Inflammatory macrophage treated with lipopolysaccharide for 4 hours (primary cell): ENCODE measurements around the gene WDR6.

ENCODE experiments used
- DNase-seq: peaks from one replicate; pipeline ENCODE4 v3.0.0-alpha.2; 2020

WDR6 gene, protein sequence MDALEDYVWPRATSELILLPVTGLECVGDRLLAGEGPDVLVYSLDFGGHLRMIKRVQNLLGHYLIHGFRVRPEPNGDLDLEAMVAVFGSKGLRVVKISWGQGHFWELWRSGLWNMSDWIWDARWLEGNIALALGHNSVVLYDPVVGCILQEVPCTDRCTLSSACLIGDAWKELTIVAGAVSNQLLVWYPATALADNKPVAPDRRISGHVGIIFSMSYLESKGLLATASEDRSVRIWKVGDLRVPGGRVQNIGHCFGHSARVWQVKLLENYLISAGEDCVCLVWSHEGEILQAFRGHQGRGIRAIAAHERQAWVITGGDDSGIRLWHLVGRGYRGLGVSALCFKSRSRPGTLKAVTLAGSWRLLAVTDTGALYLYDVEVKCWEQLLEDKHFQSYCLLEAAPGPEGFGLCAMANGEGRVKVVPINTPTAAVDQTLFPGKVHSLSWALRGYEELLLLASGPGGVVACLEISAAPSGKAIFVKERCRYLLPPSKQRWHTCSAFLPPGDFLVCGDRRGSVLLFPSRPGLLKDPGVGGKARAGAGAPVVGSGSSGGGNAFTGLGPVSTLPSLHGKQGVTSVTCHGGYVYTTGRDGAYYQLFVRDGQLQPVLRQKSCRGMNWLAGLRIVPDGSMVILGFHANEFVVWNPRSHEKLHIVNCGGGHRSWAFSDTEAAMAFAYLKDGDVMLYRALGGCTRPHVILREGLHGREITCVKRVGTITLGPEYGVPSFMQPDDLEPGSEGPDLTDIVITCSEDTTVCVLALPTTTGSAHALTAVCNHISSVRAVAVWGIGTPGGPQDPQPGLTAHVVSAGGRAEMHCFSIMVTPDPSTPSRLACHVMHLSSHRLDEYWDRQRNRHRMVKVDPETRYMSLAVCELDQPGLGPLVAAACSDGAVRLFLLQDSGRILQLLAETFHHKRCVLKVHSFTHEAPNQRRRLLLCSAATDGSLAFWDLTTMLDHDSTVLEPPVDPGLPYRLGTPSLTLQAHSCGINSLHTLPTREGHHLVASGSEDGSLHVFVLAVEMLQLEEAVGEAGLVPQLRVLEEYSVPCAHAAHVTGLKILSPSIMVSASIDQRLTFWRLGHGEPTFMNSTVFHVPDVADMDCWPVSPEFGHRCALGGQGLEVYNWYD

DNA sequence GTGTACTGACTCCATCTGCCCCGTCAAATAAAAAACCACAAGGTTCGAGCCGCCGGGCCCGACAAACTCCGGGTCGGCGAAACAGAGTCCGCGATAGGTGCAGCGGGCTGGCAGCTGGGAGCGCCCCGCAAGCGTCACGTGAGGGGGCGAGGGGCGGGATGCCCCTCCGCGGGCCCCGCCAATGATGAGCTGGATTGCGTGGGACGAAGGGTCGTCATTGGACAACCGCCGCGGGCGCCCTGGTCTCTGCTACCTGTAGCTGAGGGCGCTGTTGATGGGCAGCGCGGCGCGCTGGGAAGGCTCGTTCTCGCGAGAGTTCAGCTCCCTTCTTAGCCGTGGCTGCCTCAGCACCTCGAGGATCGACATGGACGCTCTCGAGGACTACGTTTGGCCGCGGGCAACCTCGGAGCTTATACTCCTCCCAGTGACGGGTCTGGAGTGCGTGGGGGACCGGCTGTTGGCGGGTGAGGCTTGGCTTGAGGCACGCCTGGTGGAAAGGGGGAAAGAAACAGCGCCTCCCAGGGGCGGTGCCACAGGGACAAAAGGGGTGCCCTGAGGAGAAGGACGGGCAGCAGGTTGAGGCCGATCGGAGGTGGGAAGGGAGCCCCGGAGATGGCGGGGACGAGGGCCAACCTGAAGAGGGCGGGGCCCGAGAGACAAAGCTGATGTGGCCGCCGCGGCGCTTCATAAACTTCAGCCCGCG is at the start of gene WDR6:
WDR6 (plus strand) TSS at position 324 of the 703 bp plus-strand sequence; CDS start at position 365, 41 bp downstream.
- DNase-seq, result peak; percentile 88

DNA sequence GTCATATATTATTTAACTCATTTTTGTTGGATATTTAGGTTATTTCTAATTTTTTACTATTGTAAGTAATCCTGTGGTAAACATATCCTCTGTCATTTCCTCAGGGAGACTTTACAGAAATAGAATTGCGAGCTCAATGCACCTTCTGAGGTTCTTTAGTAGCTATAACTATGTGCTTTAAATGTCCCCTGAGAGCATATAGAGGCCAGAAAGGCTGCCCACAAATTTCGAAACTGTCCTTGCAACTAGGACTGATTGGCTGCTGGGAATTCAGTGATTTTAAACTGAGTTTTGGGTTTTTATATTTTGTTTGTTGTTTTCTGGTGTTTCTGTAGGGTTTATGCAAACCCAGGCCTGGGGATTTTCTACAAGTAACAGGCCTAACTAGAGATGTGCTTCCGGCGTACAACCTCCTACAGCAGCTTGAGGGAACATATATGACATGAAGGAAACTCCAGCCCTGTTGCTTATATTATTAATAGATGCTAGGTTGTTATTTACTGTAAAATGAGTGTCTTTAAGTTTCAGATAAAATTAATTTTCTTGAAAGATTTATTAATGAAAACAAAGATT is 46.3 kb upstream of the WDR6 start:
- DNase-seq, result no peak

DNA sequence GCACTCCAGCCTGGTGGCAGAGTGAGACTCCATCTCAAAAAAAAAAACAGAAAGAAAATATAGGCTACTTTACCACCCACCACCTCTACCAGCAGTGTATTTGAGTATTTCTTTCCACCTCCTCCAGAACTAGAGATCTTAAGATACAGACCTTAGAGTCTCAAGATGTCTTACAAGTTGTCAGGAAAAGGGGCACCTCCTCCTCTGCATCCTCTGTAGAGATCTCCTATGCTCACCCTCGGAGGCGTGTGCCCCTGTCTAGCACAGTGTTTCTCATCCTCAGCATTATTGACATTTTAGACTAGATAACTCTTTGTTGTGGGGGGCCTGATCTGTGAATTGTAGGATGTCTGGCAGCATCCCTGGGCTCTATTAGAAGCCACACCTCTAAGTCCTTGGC is 44.9 kb upstream of the WDR6 start:
- no peak for DNase-seq

DNA sequence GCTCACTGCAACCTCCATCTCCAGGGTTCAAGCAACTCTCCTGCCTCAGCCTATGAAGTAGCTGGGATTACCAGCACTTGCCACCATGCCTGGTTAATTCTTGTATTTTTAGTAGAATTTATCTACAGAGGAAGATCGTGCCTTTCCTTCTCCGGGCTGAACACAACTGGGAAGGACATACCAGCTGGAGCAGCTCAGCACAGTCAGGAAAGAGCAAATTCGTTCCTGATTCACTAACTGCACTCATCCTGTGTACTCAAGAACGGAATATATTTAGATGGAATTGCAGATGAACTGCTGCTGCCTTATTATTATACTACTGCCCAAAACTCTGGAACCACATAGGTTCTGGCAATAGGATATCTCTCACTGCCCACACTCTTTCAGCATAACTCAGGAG is 44.3 kb upstream of the WDR6 start:
- no peak for DNase-seq

GRCh38 chr3:48963591-48963990 is 43.6 kb upstream of the WDR6 start:
- DNase-seq, result no peak

GRCh38 chr3:48966367-48966766 is 40.8 kb upstream of the WDR6 start:
- no peak for DNase-seq

DNA sequence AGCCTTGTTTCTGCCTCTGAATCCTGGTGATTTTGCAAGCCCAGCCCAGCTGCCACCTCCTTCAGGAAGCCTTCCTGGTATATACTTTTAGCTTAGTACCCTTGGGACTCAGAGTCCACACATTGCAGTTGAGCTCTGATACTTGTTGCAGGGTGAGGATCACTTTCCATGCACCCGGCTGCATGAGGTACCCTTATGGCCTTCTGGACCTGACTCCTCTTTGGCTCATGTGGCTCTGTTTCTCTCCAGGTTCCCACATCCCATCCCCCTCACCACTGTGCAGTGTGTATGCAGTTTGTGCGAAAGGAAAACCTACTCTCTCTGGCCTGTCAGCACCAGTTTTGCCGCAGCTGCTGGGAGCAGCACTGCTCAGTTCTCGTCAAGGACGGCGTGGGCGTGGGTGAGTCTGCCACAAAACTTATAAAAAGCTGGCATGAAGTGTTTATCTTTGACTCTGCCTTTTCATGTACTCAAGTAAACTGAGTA is 40.3 kb upstream of the WDR6 start:
- no peak for DNase-seq

DNA sequence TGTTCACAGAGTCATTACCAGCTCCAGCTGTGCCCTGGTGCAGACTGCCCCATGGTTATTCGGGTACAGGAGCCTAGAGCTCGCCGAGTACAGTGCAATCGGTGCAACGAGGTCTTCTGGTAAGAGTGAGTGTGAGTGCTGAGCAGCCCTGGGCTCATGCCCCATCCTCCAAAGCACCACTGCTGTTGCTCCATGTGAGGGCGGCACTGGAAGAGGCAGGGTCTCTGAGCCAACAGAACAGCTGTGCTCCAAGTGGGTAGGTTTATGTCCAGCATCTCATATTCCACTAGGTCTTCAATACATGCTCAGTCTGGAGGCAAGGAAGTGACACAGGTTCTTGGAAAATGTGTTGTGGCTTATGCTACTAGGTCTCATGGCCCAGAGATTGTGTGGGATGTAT is 36.6 kb upstream of the WDR6 start:
- no peak for DNase-seq

- no peak for DNase-seq
Observed at GRCh38 chr3:48974076-48974864, 32.9 kb upstream of the WDR6 start.

GRCh38 chr3:48979451-48979850 is 27.7 kb upstream of the WDR6 start:
- DNase-seq, result no peak

- DNase-seq, result no peak
Observed at GRCh38 chr3:48980295-48980694, 26.9 kb upstream of the WDR6 start.

DNA sequence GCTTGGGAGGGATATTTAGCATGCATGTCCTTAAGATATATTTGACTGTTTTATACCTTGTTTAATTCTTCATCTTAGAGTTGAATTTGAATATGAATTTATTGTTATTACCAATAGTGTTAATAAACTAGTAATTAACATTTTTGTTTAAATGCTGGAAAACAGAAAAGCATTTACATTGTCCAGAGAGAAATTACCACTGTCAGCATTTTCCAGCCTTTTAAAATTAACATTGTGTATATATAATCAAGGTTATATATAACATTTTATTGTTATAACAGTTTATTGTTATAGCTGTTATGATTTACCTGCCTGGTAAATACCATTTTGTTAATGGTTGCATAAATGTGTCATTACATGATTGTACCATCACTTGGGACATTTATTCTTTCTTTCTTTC is 25.2 kb upstream of the WDR6 start:
- DNase-seq, result no peak

- no peak for DNase-seq
Observed at GRCh38 chr3:48982686-48983085, 24.5 kb upstream of the WDR6 start.

GRCh38 chr3:48983096-48983495 is 24.1 kb upstream of the WDR6 start:
- DNase-seq, result no peak

GRCh38 chr3:48984663-48985062 is 22.5 kb upstream of the WDR6 start:
- peak; percentile 74 for DNase-seq

DNA sequence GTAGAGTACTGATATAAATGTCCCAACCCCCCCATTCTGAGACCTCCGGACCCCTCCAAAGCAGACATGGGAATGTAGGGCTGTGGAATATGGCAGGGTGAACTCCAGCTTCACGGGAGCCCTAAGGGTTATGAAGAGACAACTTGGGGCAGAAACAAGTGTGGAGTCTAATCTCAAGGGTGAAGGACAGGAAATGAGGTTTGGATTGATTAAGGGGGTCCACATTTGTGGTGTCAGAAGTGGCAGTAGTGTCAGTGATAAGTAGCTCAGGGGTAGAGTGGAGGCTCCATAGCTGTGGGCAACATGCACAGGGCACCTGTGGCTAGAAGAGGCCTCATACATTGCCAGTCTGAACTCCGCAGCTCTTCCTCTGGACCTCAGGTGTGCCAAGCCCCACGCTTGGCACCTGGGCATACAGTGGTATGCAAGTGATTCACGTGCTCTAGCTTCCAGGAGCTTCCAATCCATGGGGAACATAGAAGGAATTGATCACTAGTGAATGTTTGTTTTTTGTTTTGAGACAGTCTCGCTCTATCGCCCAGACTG is 21.3 kb upstream of the WDR6 start:
- DNase-seq, result no peak

GRCh38 chr3:48989126-48989795 is 17.9 kb upstream of the WDR6 start:
- no peak for DNase-seq

DNA sequence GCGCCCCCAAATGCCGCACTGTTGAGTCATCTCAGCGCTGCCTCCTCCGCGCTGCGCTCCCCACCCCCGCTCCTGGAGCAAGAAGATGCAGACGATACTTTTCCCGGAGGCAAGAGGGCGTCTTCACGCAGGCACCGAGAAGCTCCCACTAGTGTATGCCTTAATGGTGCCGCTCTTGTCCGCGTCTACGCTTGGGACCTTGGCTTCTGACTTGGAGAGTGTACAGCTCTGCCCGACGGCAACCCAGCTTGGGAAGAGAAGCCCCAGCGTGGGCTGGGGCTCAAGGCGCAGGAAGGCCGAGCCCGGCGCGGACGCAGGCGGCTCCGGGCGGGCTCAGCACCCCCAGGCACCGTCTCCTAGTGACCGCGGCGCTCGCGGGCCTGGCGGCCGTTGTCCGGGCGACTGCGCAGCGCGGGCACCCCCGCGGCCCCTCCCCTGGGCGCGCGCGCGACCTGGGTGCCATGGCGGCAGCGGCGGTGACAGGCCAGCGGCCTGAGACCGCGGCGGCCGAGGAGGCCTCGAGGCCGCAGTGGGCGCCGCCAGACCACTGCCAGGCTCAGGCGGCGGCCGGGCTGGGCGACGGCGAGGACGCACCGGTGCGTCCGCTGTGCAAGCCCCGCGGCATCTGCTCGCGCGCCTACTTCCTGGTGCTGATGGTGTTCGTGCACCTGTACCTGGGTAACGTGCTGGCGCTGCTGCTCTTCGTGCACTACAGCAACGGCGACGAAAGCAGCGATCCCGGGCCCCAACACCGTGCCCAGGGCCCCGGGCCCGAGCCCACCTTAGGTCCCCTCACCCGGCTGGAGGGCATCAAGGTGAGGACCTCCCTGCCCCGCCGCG is 17.2 kb upstream of the WDR6 start, which contains the start of gene P4HTM:
P4HTM (plus strand) TSS at position 446 of the 840 bp plus-strand sequence; CDS start at position 462, 16 bp downstream.
- DNase-seq, result peak; percentile 71
